Liver (tissue), 3 donors: ENCODE data around the gene HSPBAP1.

ENCODE experiments used
- CTCF ChIP-seq: fragments of 150-350 bp; IDR thresholded peaks from 2 replicates; pipeline ENCODE4 v1.5.1; 2017; ENCODE audit warnings: improper control_type of control experiment, low read depth, low read length; ENCODE audit not compliant: missing input control
- HNF4A ChIP-seq, 2 donors: conservative IDR thresholded peaks; 2 replicates each; pipeline ENCODE4 v1.6.1; 2016; ENCODE audit warnings: antibody characterized with exemption in 2 of 2, mild to moderate bottlenecking in 2 of 2
- RXRA ChIP-seq, 2 donors: IDR thresholded peaks; 2 replicates each; pipeline ENCODE4 v1.6.1; 2017 to 2018; ENCODE audit warnings: antibody characterized with exemption in 2 of 2, mild to moderate bottlenecking in 1 of 2
- TAF1 ChIP-seq: conservative IDR thresholded peaks from 2 replicates; pipeline ENCODE4 v1.6.1; 2016; ENCODE audit warnings: antibody characterized with exemption, mild to moderate bottlenecking
- YY1 ChIP-seq: IDR thresholded peaks from 2 replicates; pipeline ENCODE4 v1.6.1; 2016; ENCODE audit warnings: antibody characterized with exemption, mild to moderate bottlenecking
- ZBTB33 ChIP-seq: IDR thresholded peaks from 2 replicates; pipeline ENCODE4 v1.6.1; 2016; ENCODE audit warnings: antibody characterized with exemption
- donor health status: healthy.
- donor health status: healthy.

GRCh38 chr3:122784436-122784835 is 9.2 kb downstream of the HSPBAP1 start:
- TF ChIP-seq CTCF (no peak), YY1 (no peak), TAF1 (no peak), ZBTB33 (no peak), RXRA (IDR thresholded peaks at IDR 0.05) (no peak), HNF4A (conservative IDR thresholded peaks at IDR 0.05) (no peak)
